HCT116 (cell line): Measurements from ENCODE around the gene CYB5RL. TPM values are rescaled to one million over a fixed set of nuclear protein-coding genes. Genes with fewer than 3 reads are reported as not detected.

Experiments used
- ATAC-seq: fragments of 200-7000 bp; cut with Tn5 transposase; 2 replicates; pipeline ENCODE4 v1.9.1; 2020; ENCODE audit warnings: mild to moderate bottlenecking, moderate library complexity
- BruUV-seq: library from RNA; stranded (reverse); fragments of 400-500 nt; replicated peaks from 2 replicates; lab custom pipeline; 2021; lab: Mats Ljungman, UMichigan
- CTCF ChIA-PET: fragments of 300-600 bp; sonication (Branson Sonifier 250); formaldehyde crosslinking; loops from one replicate; lab custom pipeline; 2021; ENCODE audit warnings: antibody characterized with exemption; lab: Charles Lee
- POLR2A ChIA-PET: fragments of 300-600, 350-600 bp; sonication (Branson Sonifier 250); formaldehyde crosslinking; loops from one replicate; lab custom pipeline; 2021; ENCODE audit warnings: antibody characterized with exemption; lab: Charles Lee
- RAD21 ChIA-PET, 2 experiments: fragments of 300-600 bp; sonication (Branson Sonifier 250); formaldehyde crosslinking; loops; one replicate each; lab custom pipeline; 2023; ENCODE audit warnings: low total read pairs in 2 of 2; ENCODE audit not compliant: uncharacterized antibody in 2 of 2, unreplicated experiment in 2 of 2, low non-redundant PET in 1 of 2; lab: Charles Lee
- DNase-seq: peaks from one replicate; pipeline ENCODE4 v3.0.0-alpha.2; 2010; ENCODE audit warnings: low read depth, low spot score
- H2AFZ ChIP-seq: fragments of 200-600 bp; shearing (Covaris generic), sonication (generic); 2 replicates; pipeline ENCODE4 v1.6.1; 2017; ENCODE audit warnings: low read depth, mixed run types, mixed read lengths, antibody characterized with exemption, low read length; ENCODE audit not compliant: poor library complexity, severe bottlenecking
- H3K27ac ChIP-seq: 2 replicates; pipeline ENCODE4 v1.5.1; 2012; ENCODE audit warnings: low read depth, low read length
- H3K27me3 ChIP-seq: fragments of 200-600 bp; sonication (generic); 2 replicates; pipeline ENCODE4 v1.6.1; 2016; ENCODE audit warnings: mixed run types, low read length, mixed read lengths; ENCODE audit not compliant: insufficient read depth
- H3K36me3 ChIP-seq, 2 experiments: fragments of 200-500 bp in 1 of 2; fragments of 200-600 bp in 1 of 2; sonication (Bioruptor generic) in 1 of 2; sonication (generic) in 1 of 2; 2 replicates each; pipeline versions ENCODE4 v1.5.1 to v1.6.1; 2014 to 2016; ENCODE audit warnings: low read length in 2 of 2, inconsistent platforms in 1 of 2, mixed read lengths in 1 of 2, mixed run types in 1 of 2; ENCODE audit not compliant: insufficient read depth in 2 of 2, control insufficient read depth in 1 of 2
- H3K4me1 ChIP-seq, 2 experiments: fragments of 200-600 bp in 1 of 2; sonication (generic) in 1 of 2; 2 replicates each; pipeline versions ENCODE4 v1.5.1 to v1.6.1; 2012 to 2017; ENCODE audit warnings: low read length in 2 of 2, inconsistent platforms in 1 of 2, mild to moderate bottlenecking in 1 of 2, mixed read lengths in 1 of 2, mixed run types in 1 of 2, moderate library complexity in 1 of 2; ENCODE audit not compliant: insufficient read depth in 2 of 2, control insufficient read depth in 1 of 2
- H3K4me2 ChIP-seq: fragments of 200-600 bp; sonication (generic); 2 replicates; pipeline ENCODE4 v1.6.1; 2017; ENCODE audit warnings: mixed run types, low read length, mixed read lengths
- H3K4me3 ChIP-seq, 2 experiments: fragments of 200-600 bp in 1 of 2; sonication (generic) in 1 of 2; replicated peaks in 1 of 2; 2 replicates each; pipeline ENCODE4 v1.5.1; 2011 to 2016; ENCODE audit warnings: low read length in 2 of 2, control low read depth in 1 of 2, low read depth in 1 of 2, mild to moderate bottlenecking in 1 of 2, mixed read lengths in 1 of 2, mixed run types in 1 of 2
- H3K79me2 ChIP-seq: fragments of 200-600 bp; sonication (generic); 2 replicates; pipeline ENCODE4 v1.6.1; 2017; ENCODE audit warnings: mild to moderate bottlenecking, mixed run types, low read length, moderate library complexity, mixed read lengths; ENCODE audit not compliant: insufficient read depth
- H3K9ac ChIP-seq: fragments of 200-600 bp; sonication (generic); 2 replicates; pipeline ENCODE4 v1.6.1; 2016; ENCODE audit warnings: low read length, mixed read lengths
- H3K9me2 ChIP-seq: fragments of 200-600 bp; sonication (generic), shearing (Covaris generic); 2 replicates; pipeline ENCODE4 v1.6.1; 2017; ENCODE audit warnings: mixed run types, mild to moderate bottlenecking, moderate library complexity; ENCODE audit not compliant: insufficient read depth
- H3K9me3 ChIP-seq, 2 experiments: fragments of 200-500 bp in 1 of 2; fragments of 200-600 bp in 1 of 2; sonication (Bioruptor generic) in 1 of 2; sonication (generic) in 1 of 2; 2 replicates each; pipeline ENCODE4 v1.6.1; 2014 to 2017; ENCODE audit warnings: low read length in 2 of 2, mixed read lengths in 2 of 2, inconsistent platforms in 1 of 2, low read depth in 1 of 2, mild to moderate bottlenecking in 1 of 2, mixed run types in 1 of 2, moderate library complexity in 1 of 2; ENCODE audit not compliant: control insufficient read depth in 1 of 2, insufficient read depth in 1 of 2
- H4K20me1 ChIP-seq: fragments of 200-600 bp; sonication (generic), shearing (Covaris generic); 2 replicates; pipeline ENCODE4 v1.6.1; 2017; ENCODE audit warnings: mixed run types, mild to moderate bottlenecking, moderate library complexity; ENCODE audit not compliant: insufficient read depth
- ATF3 ChIP-seq: IDR thresholded peaks from 2 replicates; pipeline ENCODE4 v1.6.1; 2012
- CBX3 ChIP-seq: IDR thresholded peaks from 2 replicates; pipeline ENCODE4 v1.6.1; 2012; ENCODE audit warnings: low read depth
- CEBPB ChIP-seq: IDR thresholded peaks from 2 replicates; pipeline ENCODE4 v1.6.1; 2012; ENCODE audit warnings: low read depth
- EGR1 ChIP-seq: IDR thresholded peaks from 2 replicates; pipeline ENCODE4 v1.6.1; 2012; ENCODE audit warnings: low read depth
- ELF1 ChIP-seq: IDR thresholded peaks from 2 replicates; pipeline ENCODE4 v1.6.1; 2012; ENCODE audit warnings: low read depth, borderline replicate concordance
- EZH2 ChIP-seq: fragments of 200-600 bp; sonication (generic); IDR thresholded peaks from 2 replicates; pipeline ENCODE4 v1.6.1; 2017; ENCODE audit warnings: antibody characterized with exemption, mixed run types
- EZH2phosphoT487 ChIP-seq: fragments of 200-600 bp; IDR thresholded peaks from 2 replicates; pipeline ENCODE4 v1.6.1; 2018; ENCODE audit warnings: antibody characterized with exemption, borderline replicate concordance
- FOSL1 ChIP-seq: IDR thresholded peaks from 2 replicates; pipeline ENCODE4 v1.6.1; 2012; ENCODE audit warnings: low read depth
- MAX ChIP-seq: IDR thresholded peaks from 2 replicates; pipeline ENCODE4 v1.6.1; 2012
- RAD21 ChIP-seq: IDR thresholded peaks from 2 replicates; pipeline ENCODE4 v1.6.1; 2012; ENCODE audit warnings: low read depth, mild to moderate bottlenecking
- SIN3A ChIP-seq: IDR thresholded peaks from 2 replicates; pipeline ENCODE4 v1.6.1; 2012; ENCODE audit warnings: low read depth
- SP1 ChIP-seq: IDR thresholded peaks from 2 replicates; pipeline ENCODE4 v1.6.1; 2012; ENCODE audit warnings: low read depth
- YY1 ChIP-seq: IDR thresholded peaks from 2 replicates; pipeline ENCODE4 v1.6.1; 2011; ENCODE audit warnings: low read length, low read depth, moderate library complexity, mild to moderate bottlenecking; ENCODE audit not compliant: insufficient replicate concordance; ENCODE audit errors: extremely low read depth
- ZBTB33 ChIP-seq: IDR thresholded peaks from 2 replicates; pipeline ENCODE4 v1.6.1; 2011; ENCODE audit warnings: mild to moderate bottlenecking, low read length, moderate library complexity; ENCODE audit not compliant: insufficient replicate concordance; ENCODE audit errors: extremely low read depth
- ZFX ChIP-seq: fragments of 450-650 bp; IDR thresholded peaks from 2 replicates; pipeline ENCODE4 v1.6.1; 2017
- ZNF274 ChIP-seq: fragments of 200-500 bp; sonication (Bioruptor generic); IDR thresholded peaks from 2 replicates; pipeline ENCODE4 v1.6.1; 2014; ENCODE audit warnings: mild to moderate bottlenecking, low read depth, low read length, inconsistent platforms
- intact Hi-C: fragments of 100-400 bp; cut with micrococcal nuclease; formaldehyde crosslinking; loops from 2 replicates; pipeline ENCODE4 v1.10.0; 2022
- total RNA-seq: library from RNA; stranded (reverse); gene quantifications from one replicate; pipeline ENCODE4 v1.2.1, GENCODE V29; 2021; ENCODE audit not compliant: unreplicated experiment

The CYB5RL gene
- total RNA-seq, 1 experiment from 2014 or later, result 11.7 TPM

GRCh38 chr1:54246116-54246721 is 46.4 kb upstream of the CYB5RL start:
- no TSS peak for BruUV-seq
- POLR2A ChIA-PET, result no interaction called here
- Histone ChIP-seq H3K79me2 (no peaks in the 10 kb centered on the region), H3K27ac (no peak overlapping the region), H3K4me1 (peaks cover 17 to 29% of the 10 kb centered on the region in 2 experiments), H2AFZ (no peak overlapping the region), H3K9me3 (no peaks in the 10 kb centered on the region), H3K4me3 (no peak overlapping the region), H3K4me2 (no peak overlapping the region), H3K9ac (no peak overlapping the region), H4K20me1 (no peaks in the 10 kb centered on the region), H3K27me3 (no peaks in the 10 kb centered on the region), H3K36me3 (no peaks in the 10 kb centered on the region), H3K9me2 (no peaks in the 10 kb centered on the region)
- RAD21 ChIA-PET, result no interaction called here
- no peak for DNase-seq
- ATAC-seq, result no peak
- CTCF ChIA-PET, result interaction anchor here (1.6 kb wide), 1 partner anchor 18 kb away, joined by 3 read pairs; no protein-coding TSS in a partner anchor
- intact Hi-C loops, result no loop called here
- TF ChIP-seq ELF1, result no peak
- TF ChIP-seq ATF3, result no peak

- Histone ChIP-seq H3K27ac (no peak overlapping the region), H3K4me2 (no peak overlapping the region), H3K27me3 (no peaks in the 10 kb centered on the region), H3K9me2 (no peaks in the 10 kb centered on the region), H3K9ac (no peak overlapping the region), H3K9me3 (no peaks in the 10 kb centered on the region), H3K36me3 (no peaks in the 10 kb centered on the region), H4K20me1 (no peaks in the 10 kb centered on the region), H3K4me1 (peaks cover 15 to 23% of the 10 kb centered on the region in 2 experiments), H3K4me3 (no peak overlapping the region), H2AFZ (no peak overlapping the region), H3K79me2 (no peaks in the 10 kb centered on the region)
- ChIA-PET POLR2A (no interaction called here), RAD21 (no interaction called here), CTCF (no interaction called here)
- BruUV-seq, result no TSS peak
- DNase-seq, result no peak
- intact Hi-C loops, result no loop called here
- no peak for ATAC-seq
- no peak for TF ChIP-seq ZFX
- no peak for TF ChIP-seq EZH2phosphoT487
- no peak for TF ChIP-seq ELF1
- no peak for TF ChIP-seq ZBTB33
- no peak for TF ChIP-seq ZNF274
- TF ChIP-seq FOSL1, result no peak
- TF ChIP-seq CBX3, result no peak
- no peak for TF ChIP-seq MAX
- no peak for TF ChIP-seq YY1
- no peak for TF ChIP-seq EGR1
- TF ChIP-seq EZH2, result no peak
- no peak for TF ChIP-seq ATF3
- no peak for TF ChIP-seq SP1
- no peak for TF ChIP-seq SIN3A
- TF ChIP-seq RAD21, result no peak
- no peak for TF ChIP-seq CEBPB
Observed at GRCh38 chr1:54245501-54245900, 45.7 kb upstream of the CYB5RL start.
